ENCODE measurements around the gene CUX1.
A peak's percentile ranks its signal among the peaks of the same experiment; 100 is the strongest.
"Not testable (repeated sequence)": the region's sequence is repeated elsewhere in the genome, so short reads cannot be mapped to it uniquely, and the experiment has no call there.

CUX1 gene

GRCh38 chr7:101871351-101871750 is 53.9 kb downstream of the CUX1 start:
- DNase-seq, result no peak

DNA sequence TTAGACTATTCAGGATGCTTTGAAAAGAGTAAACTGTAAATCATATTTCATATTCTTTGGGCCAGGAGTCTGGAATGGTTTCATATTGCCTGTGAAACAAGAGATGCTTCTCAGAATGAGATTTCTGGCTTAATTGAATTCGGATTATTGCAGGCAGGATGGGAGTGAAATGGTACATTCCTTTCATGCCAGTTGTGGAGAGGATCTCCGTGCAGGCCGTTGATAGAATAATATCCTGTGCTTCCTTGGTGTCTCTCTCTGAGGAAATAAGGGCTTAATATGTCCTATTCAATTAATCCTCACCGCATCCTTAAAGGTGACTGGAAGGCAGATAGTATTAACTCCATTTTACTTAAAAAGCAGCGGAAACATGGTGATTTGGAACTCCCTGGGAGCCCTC is 56.6 kb downstream of the CUX1 start:
- no peak for DNase-seq

DNA sequence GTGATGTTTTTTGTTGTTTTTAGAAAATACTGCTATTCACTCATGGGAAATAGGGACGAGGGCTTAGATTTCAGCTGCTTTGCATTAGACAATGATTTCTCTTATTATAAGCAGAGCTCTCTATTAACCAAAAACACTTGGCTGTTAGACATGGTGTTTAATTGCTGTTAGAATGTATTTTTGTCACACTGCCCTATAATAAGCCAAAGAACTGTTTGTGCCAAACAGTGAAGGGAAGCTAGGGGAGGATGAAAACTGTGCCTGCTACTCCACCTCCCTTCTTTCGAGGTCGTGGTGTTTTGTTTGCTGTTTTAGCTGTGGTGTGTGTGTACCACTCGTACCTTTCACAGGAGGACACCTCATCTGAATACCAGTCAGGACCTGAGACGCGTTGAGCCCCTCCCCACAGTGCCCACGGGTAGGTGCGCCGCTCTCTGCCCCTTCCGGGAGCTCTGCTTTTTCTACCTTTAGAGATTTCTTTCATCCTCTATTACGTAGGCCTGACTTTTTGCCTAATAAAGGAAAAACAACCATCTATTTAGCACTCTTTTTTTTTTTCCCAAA is 57.9 kb downstream of the CUX1 start:
- no peak for DNase-seq

GRCh38 chr7:101877882-101878591 is 60.6 kb downstream of the CUX1 start:
- DNase-seq, result no peak

DNA sequence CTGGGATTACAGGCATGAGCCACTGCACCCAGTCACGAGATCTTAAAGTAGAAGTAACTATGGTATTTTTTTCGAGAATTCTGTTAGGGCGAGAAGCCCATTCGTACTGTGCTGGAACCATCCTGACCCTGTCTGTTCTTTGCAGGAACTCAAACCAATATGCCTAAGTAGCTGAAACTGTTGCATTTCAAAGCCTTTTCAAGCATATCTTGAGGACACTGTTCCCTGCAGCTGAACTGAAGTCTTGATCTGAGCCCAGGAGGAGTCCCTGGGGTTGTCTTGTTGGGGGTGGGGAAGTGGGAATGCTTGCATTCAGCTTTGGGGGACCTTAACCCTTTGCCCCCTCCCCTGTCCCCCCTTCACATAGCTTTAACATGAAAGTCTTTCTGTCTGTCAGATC is 61.5 kb downstream of the CUX1 start:
- DNase-seq, result no peak

DNA sequence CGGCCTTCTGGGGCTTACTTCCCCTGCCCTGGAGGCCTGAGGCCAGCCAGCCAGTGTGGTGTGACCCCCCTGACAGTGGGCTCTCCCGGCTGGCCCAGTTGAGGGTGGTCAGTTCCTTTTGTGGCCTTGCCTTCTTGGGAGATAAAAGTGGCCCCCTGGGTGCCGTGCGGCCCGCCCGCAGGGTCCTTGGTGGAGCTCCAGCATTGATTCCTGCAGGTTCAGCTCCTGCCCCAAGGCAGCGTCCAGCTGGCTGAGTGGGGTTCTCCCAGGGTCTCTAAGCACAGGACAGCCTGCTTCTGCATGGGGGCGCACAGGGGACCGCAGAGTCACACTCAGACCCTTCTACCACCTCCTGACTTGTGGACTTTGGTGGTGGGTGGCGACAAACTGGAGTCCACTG is 62.1 kb downstream of the CUX1 start:
- DNase-seq, result no peak

GRCh38 chr7:101880282-101881054 is 63.0 kb downstream of the CUX1 start:
- no peak for DNase-seq

DNA sequence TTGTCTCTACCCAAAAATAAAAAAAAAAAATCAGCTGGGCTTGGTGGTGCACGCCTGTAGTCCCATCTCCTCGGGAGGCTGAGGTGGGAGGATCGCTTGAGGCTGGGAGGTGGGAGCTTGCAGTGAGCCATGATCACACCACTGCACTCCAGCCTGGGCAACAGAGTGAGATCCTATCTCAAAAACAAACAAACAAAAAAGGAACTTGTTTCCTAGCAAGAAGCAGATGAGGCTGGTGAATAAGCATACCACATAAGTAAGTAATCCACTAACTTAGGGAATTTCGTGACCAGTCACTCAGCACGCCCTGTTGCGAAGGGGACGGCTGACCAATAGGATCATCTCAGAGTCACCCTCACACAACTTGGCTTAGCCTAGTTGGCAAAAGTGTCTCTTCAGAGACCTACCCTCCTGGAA is 64.6 kb downstream of the CUX1 start:
- DNase-seq, result no peak

- peak; percentile 40 for DNase-seq
Measured at GRCh38 chr7:101882595-101883564, 65.5 kb downstream of the CUX1 start.

GRCh38 chr7:101884671-101885596 is 67.5 kb downstream of the CUX1 start:
- DNase-seq, result no peak

- DNase-seq, result no peak
Measured at GRCh38 chr7:101885597-101885955, 68.2 kb downstream of the CUX1 start.

DNA sequence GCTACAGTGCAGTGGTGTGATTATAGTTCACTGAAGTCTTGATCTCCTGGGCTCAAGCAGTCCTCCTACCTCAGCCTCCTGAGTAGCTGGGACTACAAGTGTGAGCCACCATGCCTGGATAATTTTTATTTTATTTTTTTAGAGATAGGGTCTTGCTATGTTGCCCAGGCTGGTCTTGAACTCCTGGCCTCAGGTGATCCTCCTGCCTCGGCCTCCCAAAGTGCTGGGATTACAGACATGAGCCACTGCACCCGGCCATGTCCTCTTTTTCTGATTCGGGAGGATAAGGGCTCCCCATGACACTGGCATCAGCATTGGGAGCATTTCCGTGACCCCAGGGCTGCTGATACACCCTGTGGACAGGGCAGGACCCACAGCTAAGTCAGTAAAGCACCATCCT is 69.9 kb downstream of the CUX1 start:
- DNase-seq, result not testable (repeated sequence)

- not testable (repeated sequence) for DNase-seq
Measured at GRCh38 chr7:101888564-101888963, 71.1 kb downstream of the CUX1 start.

DNA sequence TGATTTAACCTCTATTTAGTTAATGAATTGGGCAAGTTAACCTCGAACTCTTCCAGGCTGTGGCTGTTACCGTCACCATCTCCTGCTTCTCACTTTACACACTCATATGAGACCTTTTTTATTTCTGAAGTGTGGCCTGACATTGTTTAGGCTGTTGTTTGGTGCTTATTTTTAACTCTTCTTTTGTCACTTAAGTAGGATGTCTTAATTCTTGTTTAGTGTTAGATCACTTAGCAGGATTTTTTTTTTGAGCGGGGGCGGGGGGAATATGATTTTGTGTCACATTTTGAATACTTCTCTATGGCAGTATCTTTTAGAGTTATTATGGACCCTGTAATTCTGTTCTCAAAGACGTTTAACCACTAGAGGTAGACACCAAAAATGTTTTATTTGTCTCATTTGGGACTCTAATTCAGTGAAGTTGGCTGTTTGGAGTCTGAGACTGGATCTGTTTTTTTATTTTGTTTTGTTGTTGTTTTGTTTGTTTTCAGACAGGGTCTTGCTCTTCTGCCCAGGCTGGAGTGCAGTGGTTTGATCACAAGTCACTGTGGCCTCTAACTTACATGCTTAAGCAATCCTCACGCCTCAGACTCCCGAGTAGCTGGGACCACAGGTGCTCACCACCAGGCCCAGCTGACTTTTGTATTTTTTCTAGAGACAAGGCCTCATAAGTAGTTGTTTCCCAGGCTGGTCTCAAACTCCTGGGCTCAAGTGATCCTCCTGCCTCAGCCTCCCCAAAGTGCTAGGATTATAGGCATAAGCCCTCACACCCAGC is 73.5 kb downstream of the CUX1 start:
- no peak for DNase-seq

GRCh38 chr7:101891936-101892640 is 74.7 kb downstream of the CUX1 start:
- DNase-seq, result no peak

DNA sequence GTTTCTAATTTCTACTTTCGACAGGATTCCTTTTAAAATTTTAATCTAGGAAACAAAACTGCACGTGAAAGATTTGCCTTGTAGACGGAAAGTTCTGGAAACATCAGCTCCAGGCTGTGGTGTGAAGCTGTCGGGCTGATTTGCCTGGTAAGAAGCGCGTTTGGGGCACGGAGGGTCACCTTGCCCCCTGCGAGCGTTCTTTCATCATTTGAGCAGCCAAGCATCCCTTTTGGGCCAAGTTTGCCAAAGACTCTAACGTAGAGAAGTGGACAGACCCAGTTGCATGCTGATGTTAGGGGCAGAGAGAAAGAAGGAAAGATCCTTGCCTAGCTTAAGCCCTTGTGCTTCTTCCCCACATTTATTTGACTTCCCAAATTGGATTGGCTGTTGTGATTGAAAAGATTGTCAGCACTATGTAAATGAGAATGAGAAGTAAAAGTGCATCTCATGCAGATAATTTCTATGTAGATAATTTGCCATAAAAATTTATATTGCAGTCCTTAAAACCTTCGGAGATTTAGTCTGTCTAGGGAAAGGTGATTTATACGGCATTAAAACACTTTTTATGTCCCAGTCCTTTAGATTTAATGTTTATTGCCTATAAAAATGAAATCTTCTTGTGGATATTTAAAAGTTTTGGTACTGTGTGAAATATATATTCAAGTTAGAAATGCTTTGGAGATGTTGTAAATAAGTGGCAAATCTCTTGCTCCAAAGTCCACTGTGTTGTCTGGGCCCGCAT is 76.1 kb downstream of the CUX1 start:
- DNase-seq, result no peak

- DNase-seq, result no peak
Measured at GRCh38 chr7:101896316-101896715, 78.9 kb downstream of the CUX1 start.

- no peak for DNase-seq
Measured at GRCh38 chr7:101896941-101897340, 79.5 kb downstream of the CUX1 start.

GRCh38 chr7:101898106-101898505 is 80.7 kb downstream of the CUX1 start:
- DNase-seq, result no peak

- no peak for DNase-seq
Measured at GRCh38 chr7:101899616-101900015, 82.2 kb downstream of the CUX1 start.

Measured in 8988T (cell line).